Endothelial cell of umbilical vein (primary cell): ENCODE data around the gene NFATC2. TPM values are rescaled to one million over a fixed set of nuclear protein-coding genes. Genes with fewer than 3 reads are reported as not detected.

Source experiments
- BruUV-seq: library from RNA; stranded (reverse); fragments of 400-500 nt; replicated peaks from 2 replicates; lab custom pipeline; 2021; lab: Mats Ljungman, UMichigan
- CTCF ChIA-PET: fragments of 300-600, 350-600 bp; sonication (Branson Sonifier 250); formaldehyde crosslinking; loops from one replicate; lab custom pipeline; 2021; ENCODE audit warnings: antibody characterized with exemption, inconsistent platforms; lab: Charles Lee
- POLR2A ChIA-PET: fragments of 300-600, 350-600 bp; sonication (Branson Sonifier 250); formaldehyde crosslinking; loops from one replicate; lab custom pipeline; 2021; ENCODE audit warnings: antibody characterized with exemption, inconsistent platforms; lab: Charles Lee
- DNase-seq: peaks from one replicate; pipeline ENCODE4 v3.0.0-alpha.2; 2011; ENCODE audit warnings: low read depth, low spot score
- FAIRE-seq: peaks from 2 replicates; lab custom pipeline; 2011; peaks lifted over from hg19 to GRCh38; lab: Jason Lieb, UNC
- H2AFZ ChIP-seq: 2 replicates; pipeline ENCODE4 v1.6.0; 2012; ENCODE audit warnings: low read depth, low read length, control low read depth, inconsistent platforms
- H3K27ac ChIP-seq: 2 replicates; pipeline ENCODE4 v1.5.1; 2011; ENCODE audit warnings: low read depth, mild to moderate bottlenecking, control low read depth, low read length, moderate library complexity; ENCODE audit not compliant: insufficient read depth
- H3K27me3 ChIP-seq, 2 experiments: 2 replicates each; pipeline versions ENCODE4 v1.6.0 to v1.6.1; 2011; ENCODE audit warnings: low read length in 2 of 2, mixed read lengths in 1 of 2; ENCODE audit not compliant: control insufficient read depth in 2 of 2, insufficient read depth in 2 of 2
- H3K36me3 ChIP-seq, 2 experiments: 2 replicates in 1 of 2; 3 replicates in 1 of 2; pipeline ENCODE4 v1.5.1; 2011; ENCODE audit warnings: low read length in 2 of 2, mild to moderate bottlenecking in 1 of 2, moderate library complexity in 1 of 2; ENCODE audit not compliant: control insufficient read depth in 2 of 2, insufficient read depth in 2 of 2; ENCODE audit errors: extremely low read depth in 1 of 2
- H3K4me1 ChIP-seq: 3 replicates; pipeline ENCODE4 v1.5.1; 2011; ENCODE audit warnings: mild to moderate bottlenecking, low read length; ENCODE audit not compliant: control insufficient read depth, insufficient read depth; ENCODE audit errors: extremely low read depth
- H3K4me2 ChIP-seq: 2 replicates; pipeline ENCODE4 v1.6.1; 2011; ENCODE audit warnings: low read length, control low read depth, mixed read lengths; ENCODE audit not compliant: insufficient read depth
- H3K4me3 ChIP-seq, 3 experiments: fragments of 200-600 bp in 1 of 3; sonication (generic), shearing (Covaris generic) in 1 of 3; replicated peaks in 1 of 3; 2 replicates each; pipeline ENCODE4 v1.5.1; 2011 to 2016; ENCODE audit warnings: control low read depth in 3 of 3, low read length in 3 of 3, mild to moderate bottlenecking in 2 of 3, inconsistent platforms in 1 of 3, low read depth in 1 of 3, moderate library complexity in 1 of 3; ENCODE audit not compliant: insufficient read depth in 1 of 3
- H3K79me2 ChIP-seq: 2 replicates; pipeline ENCODE4 v1.6.0; 2012; ENCODE audit warnings: low read length, inconsistent platforms; ENCODE audit not compliant: control insufficient read depth, insufficient read depth
- H3K9ac ChIP-seq: replicated peaks from 2 replicates; pipeline ENCODE3; 2011; ENCODE audit warnings: low read length, control low read depth; ENCODE audit not compliant: insufficient read depth; ENCODE audit errors: extremely low read depth
- H3K9me1 ChIP-seq: replicated peaks from 3 replicates; pipeline ENCODE4 v1.6.0; 2011; ENCODE audit warnings: mild to moderate bottlenecking, low read length; ENCODE audit not compliant: control insufficient read depth, insufficient read depth; ENCODE audit errors: extremely low read depth
- H3K9me3 ChIP-seq: replicated peaks from 2 replicates; pipeline ENCODE4 v1.5.1; 2012; ENCODE audit warnings: low read length, inconsistent platforms; ENCODE audit not compliant: control insufficient read depth, insufficient read depth
- H4K20me1 ChIP-seq: replicated peaks from 2 replicates; pipeline ENCODE3; 2011; ENCODE audit warnings: mild to moderate bottlenecking, low read length; ENCODE audit not compliant: control insufficient read depth, insufficient read depth; ENCODE audit errors: extremely low read depth
- CTCF ChIP-seq, 2 donors: IDR thresholded peaks; 1 replicate in 1 of 2; 2 replicates in 1 of 2; pipeline ENCODE4 v1.5.1; 2011; ENCODE audit warnings: low read length in 2 of 2, mild to moderate bottlenecking in 2 of 2, moderate library complexity in 2 of 2, control low read depth in 1 of 2, inconsistent platforms in 1 of 2, low read depth in 1 of 2; ENCODE audit not compliant: insufficient read depth in 1 of 2; ENCODE audit errors: extremely low read depth in 1 of 2
- EZH2 ChIP-seq: IDR thresholded peaks from 2 replicates; pipeline ENCODE4 v1.6.1; 2012; ENCODE audit warnings: borderline replicate concordance, low read depth, mild to moderate bottlenecking, moderate library complexity, low read length, inconsistent platforms; ENCODE audit not compliant: severe bottlenecking
- FOS ChIP-seq: IDR thresholded peaks from 2 replicates; pipeline ENCODE4 v1.6.1; 2011; ENCODE audit warnings: mild to moderate bottlenecking, low read length, moderate library complexity, borderline replicate concordance; ENCODE audit not compliant: insufficient read depth
- GATA2 ChIP-seq: IDR thresholded peaks from 2 replicates; pipeline ENCODE4 v1.7.0; 2011; ENCODE audit warnings: low read depth, mild to moderate bottlenecking, moderate library complexity, mixed read lengths, low read length; ENCODE audit not compliant: insufficient read length, insufficient read depth
- JUN ChIP-seq: IDR thresholded peaks from 2 replicates; pipeline ENCODE4 v1.6.1; 2011; ENCODE audit warnings: borderline replicate concordance, low read depth; ENCODE audit not compliant: insufficient read length, insufficient read depth
- MAX ChIP-seq: IDR thresholded peaks from 2 replicates; pipeline ENCODE4 v1.6.1; 2011; ENCODE audit not compliant: insufficient read depth, insufficient read length
- MYC ChIP-seq: IDR thresholded peaks from one replicate; pipeline ENCODE4 v1.6.1; 2011; ENCODE audit warnings: mild to moderate bottlenecking, low read depth, low read length
- POLR2A ChIP-seq: IDR thresholded peaks from 2 replicates; pipeline ENCODE4 v1.6.1; 2012; ENCODE audit warnings: low read depth, mild to moderate bottlenecking, control low read depth, low read length
- POLR2AphosphoS5 ChIP-seq: IDR thresholded peaks from 2 replicates; pipeline ENCODE4 v1.6.1; 2012; ENCODE audit warnings: low read depth, mild to moderate bottlenecking, control low read depth, low read length, moderate library complexity; ENCODE audit not compliant: insufficient read depth
- dilution Hi-C: fragments of 300-500 bp; cut with MboI; formaldehyde crosslinking; loops from one replicate; pipeline ENCODE4 v1.15.0; 2019; ENCODE audit warnings: low sequenced_read_pairs; ENCODE audit not compliant: extremely low pct_ligation_motif_present
- intact Hi-C: fragments of 100-400 bp; cut with micrococcal nuclease; formaldehyde crosslinking; loops from one replicate; pipeline ENCODE4 v1.10.0; 2022
- polyA plus RNA-seq, 4 experiments: library from polyadenylated mRNA; depleted of rRNA in 3 of 4; stranded (reverse) in 3 of 4; unstranded in 1 of 4; fragments of >200 nt; gene quantifications; 2 replicates each; pipeline versions ENCODE4 v1.2.1 to v1.2.3, GENCODE V29; 2011 to 2012; ENCODE audit warnings: missing spikeins in 1 of 4
- total RNA-seq: library from RNA; stranded (reverse); gene quantifications from 2 replicates; pipeline ENCODE4 v1.2.3, GENCODE V29; 2021

NFATC2 gene
- total and polyA plus RNA-seq, 2 donors (not counting 3 experiments of a cell fraction or from before 2014, with no cell fraction given), result 3.1 to 13.0 TPM

- DNase-seq (no peak), FAIRE-seq (peak; percentile 46)
- Histone ChIP-seq H3K4me1 (peaks cover 33% of the 10 kb centered on the region), H3K36me3 (no peaks in the 10 kb centered on the region), H3K9me1 (no peaks in the 10 kb centered on the region), H3K27me3 (no peaks in the 10 kb centered on the region), H2AFZ (no peak overlapping the region), H3K79me2 (no peaks in the 10 kb centered on the region), H3K4me3 (no peak overlapping the region), H3K9me3 (no peaks in the 10 kb centered on the region), H3K9ac (no peak overlapping the region), H4K20me1 (no peaks in the 10 kb centered on the region), H3K4me2 (no peak overlapping the region), H3K27ac (no peak overlapping the region)
- intact Hi-C loops (no loop called here), dilution Hi-C loops (no loop called here)
- TF ChIP-seq CTCF (IDR thresholded peaks at IDR 0.05; ENCODE audit: extremely low read depth in 1 of 2, insufficient read depth in 1 of 2, low read depth in 1 of 2, low read length in 2 of 2), result no peak
- no peak for TF ChIP-seq FOS
- TF ChIP-seq JUN, result no peak
- no peak for TF ChIP-seq MYC
- no peak for TF ChIP-seq POLR2A
- TF ChIP-seq EZH2, result no peak
- TF ChIP-seq POLR2AphosphoS5, result no peak
- no peak for TF ChIP-seq MAX
- no peak for TF ChIP-seq GATA2
- no TSS peak for BruUV-seq
- POLR2A ChIA-PET, result interaction anchor here (0.6 kb wide), 1 partner anchor 27 kb away, joined by 4 read pairs; no protein-coding TSS in a partner anchor
- CTCF ChIA-PET, result interaction anchor here (1.8 kb wide), 1 partner anchor 99 kb away, joined by 5 read pairs; no protein-coding TSS in a partner anchor
Measured at GRCh38 chr20:51495921-51496545, 46.5 kb downstream of the NFATC2 start.
